Hematopoietic multipotent progenitor cell treated with erythropoietin and hydrocortisone succinate and interleukin-3 and kit ligand, for 6 days (in vitro differentiated cells): ENCODE measurements around the gene RASGRP2.

Experiments
- DNase-seq: peaks from one replicate; pipeline ENCODE4 v3.0.0-alpha.2; 2015

The RASGRP2 gene

GRCh38 chr11:64770120-64770519, 26.2 kb upstream of the RASGRP2 start:
- DNase-seq = no peak

DNA sequence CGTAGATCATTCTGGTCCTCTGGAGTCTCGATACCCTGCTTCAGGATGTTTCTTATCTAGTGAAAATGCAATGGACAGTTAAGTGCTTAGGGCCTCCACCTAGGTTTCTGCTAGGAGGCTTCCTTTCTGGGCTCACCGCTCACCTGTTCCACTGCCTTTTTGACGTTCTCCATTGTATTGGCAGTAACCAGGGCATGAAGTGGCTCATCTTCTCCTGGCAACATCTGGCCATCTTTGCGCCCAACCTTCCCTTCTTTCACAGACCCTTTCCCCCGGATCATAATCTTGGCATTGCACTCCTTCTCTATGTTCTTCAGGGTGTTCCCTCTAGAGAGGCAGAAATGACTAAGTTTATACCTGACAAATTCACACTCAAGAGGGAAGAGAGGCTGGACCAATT, 25.3 kb upstream of the RASGRP2 start:
- DNase-seq = no peak

DNA sequence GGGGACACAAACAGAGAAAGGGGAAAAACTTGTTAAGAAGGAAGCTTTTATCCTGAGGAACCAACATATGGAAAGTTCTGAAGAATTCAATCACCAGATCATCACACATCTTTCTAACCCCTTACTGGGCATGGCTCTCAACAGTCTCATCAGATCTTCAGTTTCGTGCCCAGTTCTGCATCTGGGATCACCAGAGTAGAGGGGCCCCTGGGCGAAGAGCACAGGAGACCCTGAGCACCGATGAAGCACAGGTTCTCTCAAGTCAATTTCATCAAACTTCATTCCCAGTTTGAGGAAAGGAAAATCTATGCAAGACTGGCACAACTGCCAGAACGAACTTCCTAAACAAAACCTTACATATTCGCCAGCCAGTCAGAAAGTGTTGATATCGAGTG, 24.4 kb upstream of the RASGRP2 start:
- DNase-seq = no peak

- peak; percentile 91 for DNase-seq
Observed at GRCh38 chr11:64767344-64768299, 23.7 kb upstream of the RASGRP2 start.

DNA sequence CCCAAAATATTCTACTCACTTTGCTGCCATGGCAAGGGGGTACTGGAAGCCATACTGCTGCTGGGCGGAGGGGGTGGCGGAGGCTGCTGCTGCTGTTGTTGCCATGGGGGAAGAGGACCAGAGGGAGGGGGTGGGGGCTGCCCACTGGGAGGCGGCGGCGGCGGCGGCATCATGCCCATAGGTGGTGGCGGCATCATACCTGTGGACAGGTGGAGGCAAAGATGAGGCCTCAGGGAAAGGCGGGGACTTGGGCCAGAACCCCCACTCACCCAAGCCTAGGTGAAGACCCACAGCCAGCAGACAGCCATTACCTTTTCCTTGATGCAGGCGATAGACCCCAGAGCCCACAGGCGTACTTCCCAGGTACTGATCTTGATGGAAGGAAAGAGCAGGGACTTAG, 22.9 kb upstream of the RASGRP2 start:
- DNase-seq = no peak

- DNase-seq = no peak
Observed at GRCh38 chr11:64765851-64766665, 22.1 kb upstream of the RASGRP2 start.

DNA sequence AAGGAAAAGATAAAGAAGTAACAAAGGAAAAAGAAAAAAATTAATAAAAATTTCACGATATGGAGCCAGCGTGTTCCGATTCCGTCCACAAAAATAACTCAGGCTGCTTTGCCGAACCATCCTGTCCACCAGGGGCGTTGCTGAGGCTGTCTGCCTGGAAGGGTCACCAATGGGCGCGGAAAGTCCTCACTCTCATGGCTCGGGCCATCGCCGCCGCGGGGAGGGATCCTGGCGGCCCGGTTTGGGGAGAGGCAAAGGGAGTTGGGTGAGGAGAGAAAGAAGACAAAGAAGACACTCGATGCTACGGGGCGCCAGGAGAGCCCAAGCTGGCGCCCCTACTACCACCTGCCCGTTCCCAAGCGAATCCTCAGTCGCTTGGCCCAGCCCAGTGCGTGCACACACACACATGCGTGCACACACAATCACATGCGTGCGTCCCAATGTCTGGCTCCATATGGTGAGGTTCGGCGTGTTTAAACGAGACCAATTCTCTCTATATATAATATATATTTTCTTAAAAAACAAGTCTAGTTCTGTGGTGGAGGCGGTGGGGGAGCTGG, 21.4 kb upstream of the RASGRP2 start:
- DNase-seq = no peak

GRCh38 chr11:64764753-64765152, 20.8 kb upstream of the RASGRP2 start:
- DNase-seq = no peak

DNA sequence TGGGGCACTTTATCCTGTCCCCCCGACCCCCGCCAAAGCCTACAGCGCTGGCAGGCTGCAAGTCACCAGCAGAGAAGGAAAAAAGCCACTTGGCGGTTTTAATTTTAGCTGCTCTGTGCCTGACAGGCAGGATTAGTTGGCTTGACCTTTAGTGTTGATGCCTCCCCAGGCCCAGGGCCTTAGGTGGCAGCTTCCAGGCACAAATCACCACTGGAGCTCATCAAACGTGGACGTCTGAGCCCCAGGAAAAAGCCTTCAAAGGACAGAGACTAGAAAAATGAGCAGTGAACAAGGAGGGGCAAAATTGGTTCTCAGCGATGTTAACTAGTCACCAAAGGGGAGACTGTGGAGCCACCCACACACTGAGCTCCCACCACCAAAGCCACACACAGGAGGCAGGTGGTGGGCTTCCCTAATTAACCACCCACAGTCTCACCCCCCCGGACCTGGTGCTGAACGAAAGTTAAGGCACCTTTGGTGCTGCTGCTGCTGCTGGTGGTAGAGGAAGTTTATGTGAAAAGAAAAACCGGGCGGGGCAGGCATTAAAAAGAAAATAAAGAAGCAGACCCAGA, 20.2 kb upstream of the RASGRP2 start:
- DNase-seq = no peak

GRCh38 chr11:64763526-64764039, 19.6 kb upstream of the RASGRP2 start:
- no peak for DNase-seq

GRCh38 chr11:64762674-64763525, 19.0 kb upstream of the RASGRP2 start:
- DNase-seq = no peak

GRCh38 chr11:64762277-64762673, 18.3 kb upstream of the RASGRP2 start:
- DNase-seq = no peak

GRCh38 chr11:64760759-64761420, 16.9 kb upstream of the RASGRP2 start:
- DNase-seq = no peak

DNA sequence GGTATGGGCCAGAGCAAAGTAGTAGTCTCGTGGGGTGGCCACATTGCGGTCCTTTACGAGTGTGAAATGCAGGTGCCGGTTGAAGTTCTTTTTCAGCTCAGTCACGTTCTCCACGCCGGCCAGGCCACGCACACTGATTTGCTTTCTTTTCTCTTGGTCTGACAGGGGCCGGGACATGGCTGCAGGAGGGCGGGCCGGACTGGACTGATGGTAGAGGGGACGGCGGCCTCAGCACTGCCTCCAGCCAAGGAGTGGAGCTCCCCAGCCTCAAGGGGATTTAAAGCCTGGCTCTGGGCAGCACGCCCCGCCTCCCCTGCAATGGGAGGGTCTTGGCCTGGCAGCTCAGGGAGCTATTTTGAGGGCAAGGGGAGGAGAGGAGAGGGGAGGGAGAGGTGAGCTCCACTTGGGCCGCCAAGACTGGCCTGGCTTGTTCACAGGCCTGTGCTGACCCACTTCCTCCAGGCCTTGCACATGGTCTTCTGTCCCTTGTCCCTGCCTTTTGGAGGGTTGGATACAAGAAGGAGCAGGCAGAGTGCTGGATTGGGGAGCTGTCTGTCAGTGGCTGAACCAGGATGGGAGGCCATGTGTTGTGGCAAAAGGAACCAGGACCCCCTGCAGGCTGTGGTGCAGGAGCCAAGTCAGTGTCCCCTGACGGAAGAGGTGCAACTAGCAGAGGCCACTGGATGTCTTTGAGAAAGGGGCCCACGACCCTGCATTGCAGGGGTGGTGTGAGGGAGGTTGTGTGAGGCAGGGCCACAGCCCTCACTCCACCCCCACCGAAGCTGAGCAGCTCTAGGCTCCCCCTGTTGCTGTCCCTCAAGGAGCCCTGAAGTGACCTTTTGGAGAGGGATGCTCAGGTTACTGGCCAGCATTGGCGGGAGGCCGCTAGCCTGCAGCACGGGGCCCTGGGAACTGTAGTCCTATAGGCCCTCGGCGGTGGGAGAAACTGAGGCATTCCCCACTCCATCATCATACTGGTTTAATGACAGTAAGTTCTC, 16.1 kb upstream of the RASGRP2 start, which contains the start of gene PYGM:
Gene PYGM (minus strand): TSS at position 253 of the 998 bp plus-strand sequence. CDS start 76 bp downstream, at position 177.
- no peak for DNase-seq

DNA sequence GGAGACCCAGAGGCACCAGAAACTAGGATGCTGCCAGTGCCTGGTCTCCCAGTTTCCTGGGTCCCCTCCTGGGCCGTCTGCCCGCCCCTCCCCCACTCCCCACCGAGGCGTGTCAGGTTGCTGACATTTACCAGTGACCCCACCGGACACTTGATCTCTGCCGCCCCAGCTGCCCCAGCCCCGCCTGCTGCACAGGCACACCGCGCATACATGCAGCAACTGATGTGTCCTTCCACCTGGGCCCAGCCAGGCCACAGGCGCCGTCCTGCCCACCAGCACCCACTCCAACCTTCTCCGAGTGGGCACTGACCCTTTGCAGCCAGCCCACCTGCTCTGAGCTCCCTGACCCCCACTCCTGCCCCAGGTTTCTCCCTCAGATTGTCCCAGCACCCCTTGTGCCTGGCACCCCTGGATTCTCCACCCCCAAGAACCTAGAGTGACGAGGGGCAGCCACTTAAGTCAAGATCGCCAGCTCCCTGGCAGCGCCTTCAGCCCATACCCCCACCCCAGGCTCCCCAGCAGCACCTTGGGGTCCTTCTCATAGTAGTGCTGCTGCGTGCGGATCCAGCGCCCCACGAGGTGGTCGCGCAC, 15.3 kb upstream of the RASGRP2 start:
- DNase-seq = no peak

DNA sequence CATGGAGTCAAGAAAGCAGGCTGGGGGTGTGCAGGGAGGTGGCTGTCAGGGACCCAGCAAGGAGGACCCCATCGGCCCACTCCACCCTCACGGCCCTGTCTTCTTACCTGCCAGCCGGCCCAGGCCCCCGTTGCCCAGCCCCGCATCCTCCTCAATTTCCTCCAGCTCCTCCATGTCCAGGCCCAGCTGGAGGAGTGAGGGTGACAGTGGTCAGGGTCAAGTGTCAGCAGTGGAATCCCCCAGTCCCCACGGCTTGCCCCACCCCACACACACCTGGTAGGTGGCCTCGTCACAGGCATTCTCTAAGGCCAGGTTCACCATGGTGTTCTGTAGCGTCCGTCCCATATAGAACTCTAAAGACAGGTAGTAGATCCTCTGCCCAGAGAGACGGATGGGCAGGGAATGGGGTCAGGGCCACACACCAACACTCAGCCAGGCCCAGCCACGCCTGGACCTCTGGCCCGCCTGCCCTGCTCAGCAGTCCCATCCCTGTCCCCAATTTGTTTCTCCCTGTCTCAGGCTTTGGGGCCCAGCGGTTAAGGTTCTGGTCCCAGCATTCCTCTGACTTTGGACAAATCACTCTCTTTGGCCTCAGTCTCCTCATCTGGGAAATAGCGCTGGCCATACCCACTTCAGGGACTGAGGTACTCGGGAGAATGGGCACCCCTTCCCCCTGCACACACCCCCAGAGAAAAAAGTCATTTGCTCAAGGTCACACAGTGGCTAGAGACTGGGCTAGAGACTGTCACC, 14.6 kb upstream of the RASGRP2 start:
- DNase-seq = no peak

DNA sequence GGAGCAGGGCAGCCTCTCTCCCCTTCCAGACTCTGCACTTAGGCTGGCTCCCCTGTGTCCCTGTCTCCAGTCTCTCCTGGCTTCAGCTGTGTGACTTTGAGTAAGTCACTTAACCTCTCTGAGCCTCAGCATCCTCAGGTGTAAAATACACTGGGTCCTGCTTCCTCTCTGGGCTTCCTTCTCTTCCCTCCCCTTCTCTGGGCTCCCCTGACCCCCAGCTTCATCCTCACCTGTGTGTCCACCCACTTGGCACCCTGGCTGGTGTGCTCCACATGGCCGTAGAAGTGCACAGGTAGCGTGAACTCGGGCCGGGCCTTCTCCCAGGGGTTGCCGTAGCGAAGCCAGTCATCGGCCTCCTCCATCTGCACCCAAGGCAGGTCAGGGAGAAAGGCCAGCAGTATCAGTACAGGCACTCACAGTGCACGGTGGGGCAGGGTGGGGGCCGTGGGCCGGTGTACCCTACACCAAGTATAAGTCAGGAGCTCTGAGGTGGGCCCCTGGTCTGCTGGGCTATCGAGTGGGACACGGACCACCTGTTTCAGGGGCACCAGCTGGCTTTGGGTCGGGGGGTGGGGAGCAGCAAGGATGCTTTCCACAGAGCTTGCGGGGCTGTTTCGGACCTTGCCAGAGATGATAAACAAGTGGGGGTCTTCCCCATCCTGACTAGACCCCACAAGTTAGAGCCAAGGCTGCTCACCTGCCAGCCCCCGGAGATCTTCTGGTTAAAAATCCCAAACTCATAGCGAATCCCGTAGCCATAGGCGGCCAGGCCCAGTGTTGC, 13.8 kb upstream of the RASGRP2 start:
- DNase-seq = no peak
